Ovary (tissue), 9 donors: ENCODE measurements around the gene OGG1. TPM values are rescaled to one million over a fixed set of nuclear protein-coding genes. Genes with fewer than 3 reads are reported as not detected.

Experiments used
- DNase-seq, 5 donors: peaks; one replicate each; pipeline ENCODE4 v3.0.0-alpha.2; 2019 to 2020
- H3K27ac ChIP-seq, 2 donors: fragments of 200-600 bp; one replicate each; pipeline versions ENCODE4 v1.5.1 to v1.8.0; 2019 to 2022
- H3K27me3 ChIP-seq: fragments of 200-600 bp; one replicate; pipeline ENCODE4 v1.8.0; 2022
- H3K36me3 ChIP-seq: fragments of 200-600 bp; sonication (generic); one replicate; pipeline ENCODE4 v1.5.1; 2019
- H3K4me1 ChIP-seq: one replicate; pipeline ENCODE4 v1.8.1; 2013; ENCODE audit warnings: mild to moderate bottlenecking, moderate library complexity; ENCODE audit not compliant: insufficient read depth
- H3K4me3 ChIP-seq: fragments of 200-600 bp; sonication (generic); one replicate; pipeline ENCODE4 v1.5.1; 2017
- H3K9me3 ChIP-seq, 2 donors: fragments of 200-600 bp in 1 of 2; sonication (generic) in 1 of 2; one replicate each; pipeline versions ENCODE4 v1.5.1 to v1.8.1; 2013 to 2019; ENCODE audit warnings: mild to moderate bottlenecking in 1 of 2, moderate library complexity in 1 of 2
- EP300 ChIP-seq: sonication (generic); formaldehyde crosslinking; IDR thresholded peaks from one replicate; pipeline ENCODE4 v1.6.1; 2017; ENCODE audit warnings: antibody characterized with exemption
- POLR2A ChIP-seq: fragments of 450-650 bp; IDR thresholded peaks from one replicate; pipeline ENCODE4 v1.6.1; 2017; ENCODE audit warnings: antibody characterized with exemption, mild to moderate bottlenecking, moderate library complexity
- WGBS, 3 donors: extraction: QIAGEN DNeasy Blood & Tissue Kit in 1 of 3; methylation state at CpG; one replicate each; pipeline versions ENCODE4 v1.1.5 to v1.1.7; 2013 to 2017; 5-methylcytosine and 5-hydroxymethylcytosine counted together
- intact Hi-C, 4 donors: fragments of 100-400 bp; cut with DNase I; formaldehyde crosslinking; loops; one replicate each; pipeline versions ENCODE4 v1.11.0 to v1.15.1; 2022 to 2023
- polyA plus RNA-seq, 2 donors: library from polyadenylated mRNA; stranded (reverse); fragments of 200-250 nt in 1 of 2; fragments of 350-450 nt in 1 of 2; fragmentation: Illumina TruSeq in 1 of 2; extraction: RNeasy Lipid Tissue Mini Kit (QIAGEN cat#74804) in 1 of 2; gene quantifications; one replicate each; pipeline ENCODE4 v1.2.3, GENCODE V29; 2013 to 2014
- total RNA-seq, 7 donors: library from RNA; depleted of rRNA in 2 of 7; stranded (reverse); fragments of >200 nt in 2 of 7; fragmentation: NEBNext Ultra II Directional in 3 of 7; extraction: Animal tissue kit (Norgen Biotek cat#: 25700) in 3 of 7; gene quantifications; one replicate each; pipeline versions ENCODE4 v1.1.0 to v1.2.4, GENCODE V29; 2016 to 2023
- TF ChIP-seq, protein P1 (sequence below), 3 donors: fragments of 450-650 bp in 2 of 3; fragments of 200-600 bp in 1 of 3; IDR thresholded peaks; one replicate each; pipeline versions ENCODE4 v1.5.1 to v1.8.0; 2016 to 2022; ENCODE audit warnings: antibody characterized with exemption in 3 of 3, mild to moderate bottlenecking in 1 of 3
- donor health status: DM: no; HTN: no; CAD: no; lungs with moderate emphysema.
- donor health status: DM: no; HTN: no; CAD: no.
- donor health status: Bipolar disorder and iron deficiency.
- donor health status: DM: yes; HTN: yes; CAD: no.
- donor health status: DM: no; HTN: no; CAD: no.
- donor health status: DM: yes; HTN: yes; CAD: no.

OGG1 gene
- total and polyA plus RNA-seq, 9 donors = 16.8 to 54.3 (median 31.1) TPM

DNA sequence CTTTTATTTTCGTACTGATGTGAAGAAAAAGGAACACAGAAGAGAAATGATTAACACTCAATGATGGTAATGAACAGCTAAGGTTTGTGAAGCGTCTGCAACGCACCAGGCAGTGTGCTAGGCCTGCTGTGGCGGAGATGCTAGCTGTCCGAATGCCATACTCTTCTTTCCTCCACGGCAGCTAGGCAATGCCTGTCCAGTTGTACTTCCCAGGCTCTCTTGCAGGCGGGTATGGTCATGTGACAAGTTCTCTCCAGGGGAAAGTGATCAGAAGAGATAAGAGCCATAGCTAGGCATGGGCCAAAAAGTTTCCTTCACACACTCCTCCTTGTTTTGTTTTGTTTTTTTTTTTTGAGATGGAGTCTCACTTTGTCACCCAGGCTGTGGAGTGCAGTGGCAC is 35.9 kb downstream of the OGG1 start:
- no peak for DNase-seq
- Histone ChIP-seq H3K27ac (no peak overlapping the region), H3K4me1 (no peaks in the 10 kb centered on the region), H3K4me3 (no peak overlapping the region), H3K27me3 (no peaks in the 10 kb centered on the region), H3K36me3 (no peaks in the 10 kb centered on the region), H3K9me3 (no peaks in the 10 kb centered on the region)
- WGBS, 3 donors = 75 to 82% (median 81%) methylated on average over 7 of the region's 7 CpGs
- intact Hi-C loops = no loop called here
- TF ChIP-seq, protein P1, sequence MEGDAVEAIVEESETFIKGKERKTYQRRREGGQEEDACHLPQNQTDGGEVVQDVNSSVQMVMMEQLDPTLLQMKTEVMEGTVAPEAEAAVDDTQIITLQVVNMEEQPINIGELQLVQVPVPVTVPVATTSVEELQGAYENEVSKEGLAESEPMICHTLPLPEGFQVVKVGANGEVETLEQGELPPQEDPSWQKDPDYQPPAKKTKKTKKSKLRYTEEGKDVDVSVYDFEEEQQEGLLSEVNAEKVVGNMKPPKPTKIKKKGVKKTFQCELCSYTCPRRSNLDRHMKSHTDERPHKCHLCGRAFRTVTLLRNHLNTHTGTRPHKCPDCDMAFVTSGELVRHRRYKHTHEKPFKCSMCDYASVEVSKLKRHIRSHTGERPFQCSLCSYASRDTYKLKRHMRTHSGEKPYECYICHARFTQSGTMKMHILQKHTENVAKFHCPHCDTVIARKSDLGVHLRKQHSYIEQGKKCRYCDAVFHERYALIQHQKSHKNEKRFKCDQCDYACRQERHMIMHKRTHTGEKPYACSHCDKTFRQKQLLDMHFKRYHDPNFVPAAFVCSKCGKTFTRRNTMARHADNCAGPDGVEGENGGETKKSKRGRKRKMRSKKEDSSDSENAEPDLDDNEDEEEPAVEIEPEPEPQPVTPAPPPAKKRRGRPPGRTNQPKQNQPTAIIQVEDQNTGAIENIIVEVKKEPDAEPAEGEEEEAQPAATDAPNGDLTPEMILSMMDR (IDR thresholded peaks at IDR 0.05) = no peak
- TF ChIP-seq POLR2A (no peak), EP300 (no peak)

DNA sequence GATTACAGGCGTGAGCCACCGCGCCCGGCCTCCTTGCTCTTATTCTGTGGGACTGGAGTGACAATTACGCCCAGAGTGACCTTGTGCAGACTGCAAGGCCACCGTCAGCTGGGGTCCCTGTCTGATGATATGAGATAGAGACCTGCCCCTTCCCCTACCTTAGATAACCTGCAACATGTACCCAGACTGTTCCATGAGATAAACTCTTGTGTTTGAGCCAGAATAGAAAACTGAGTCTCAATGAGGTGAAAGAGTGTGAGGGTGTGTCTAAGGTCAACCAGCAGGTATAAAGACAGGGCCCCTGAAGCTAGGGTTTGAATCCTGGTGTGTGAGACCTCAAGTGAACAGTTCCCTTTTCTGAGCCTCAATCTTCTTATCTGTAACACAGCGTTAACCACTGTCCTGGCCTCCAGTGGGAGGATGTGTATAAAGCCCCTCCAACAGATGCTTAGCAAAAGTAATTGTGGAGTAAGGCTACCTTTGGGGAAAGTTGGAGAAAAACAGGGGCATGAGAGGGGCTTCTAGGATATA is 36.5 kb downstream of the OGG1 start:
- no peak for DNase-seq
- Histone ChIP-seq H3K27ac (no peak overlapping the region), H3K4me3 (no peak overlapping the region), H3K4me1 (no peaks in the 10 kb centered on the region), H3K27me3 (no peaks in the 10 kb centered on the region), H3K36me3 (no peaks in the 10 kb centered on the region), H3K9me3 (no peaks in the 10 kb centered on the region)
- TF ChIP-seq POLR2A (no peak), EP300 (no peak)
- TF ChIP-seq, protein P1 (IDR thresholded peaks at IDR 0.05) = no peak
- intact Hi-C loops = no loop called here
- 83 to 91% (median 90%) methylated on average over 7 of the region's 7 CpGs for WGBS, 3 donors

DNA sequence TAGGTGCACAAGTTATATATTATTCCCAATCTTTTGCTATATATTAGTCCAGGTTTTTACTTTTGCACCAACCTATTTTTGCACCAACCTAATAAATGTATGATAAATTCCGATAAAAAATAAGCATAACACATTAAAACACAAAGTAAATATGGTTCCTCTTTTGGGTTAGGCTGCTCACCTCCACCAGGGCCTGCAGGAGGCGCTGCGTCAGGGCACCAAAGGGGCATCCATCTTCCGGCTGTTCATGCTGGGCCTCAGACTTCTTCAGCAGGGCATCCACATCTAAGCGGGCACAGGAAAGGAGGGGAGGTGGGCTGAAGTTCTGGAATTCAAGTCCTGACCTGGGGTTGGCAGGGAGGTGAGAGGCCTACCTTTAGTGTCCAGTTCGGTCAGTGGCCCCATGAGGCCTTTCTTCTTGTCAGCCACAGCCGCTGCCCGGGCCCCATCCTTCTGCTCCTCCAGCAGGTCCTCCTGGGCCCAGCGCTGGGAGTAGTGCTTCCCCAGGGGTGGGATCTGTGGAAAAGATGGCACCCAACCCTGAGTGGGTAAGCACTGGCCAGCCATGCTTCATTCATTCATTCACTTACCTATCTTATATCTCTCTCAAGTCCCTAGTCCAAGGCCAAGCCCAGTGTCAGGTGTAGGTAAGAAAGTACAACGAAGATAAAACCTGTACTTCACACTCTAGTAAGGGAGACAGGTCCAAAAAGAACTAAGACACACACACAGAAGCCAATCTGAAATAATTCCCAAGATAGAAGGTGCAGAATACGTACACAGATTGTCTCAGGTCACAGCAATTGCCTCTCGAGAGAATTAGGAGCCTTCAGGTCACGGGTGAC is 37.3 kb downstream of the OGG1 start:
- intact Hi-C loops = no loop called here
- peaks cover 3% of the 10 kb centered on the region for H3K4me1 ChIP-seq
- H3K9me3 ChIP-seq = no peaks in the 10 kb centered on the region
- 84 to 96% (median 89%) methylated on average over 13 of the region's 13 CpGs for WGBS, 3 donors
- no peaks in the 10 kb centered on the region for H3K36me3 ChIP-seq
- no peak overlapping the region for H3K4me3 ChIP-seq
- DNase-seq = no peak
- H3K27me3 ChIP-seq = no peaks in the 10 kb centered on the region
- no peak overlapping the region for H3K27ac ChIP-seq
- TF ChIP-seq, protein P1 (IDR thresholded peaks at IDR 0.05) = no peak
- TF ChIP-seq POLR2A (no peak), EP300 (no peak)

- H3K9me3 ChIP-seq = no peaks in the 10 kb centered on the region
- no peaks in the 10 kb centered on the region for H3K36me3 ChIP-seq
- WGBS, 3 donors = 80 to 83% (median 81%) methylated on average over 6 of the region's 6 CpGs
- H3K27ac ChIP-seq = no peak overlapping the region
- intact Hi-C loops = no loop called here
- no peak for DNase-seq
- TF ChIP-seq POLR2A (no peak), EP300 (no peak)
- TF ChIP-seq, protein P1 (IDR thresholded peaks at IDR 0.05) = no peak
- H3K4me3 ChIP-seq = no peak overlapping the region
- H3K4me1 ChIP-seq = peaks cover 3% of the 10 kb centered on the region
- no peaks in the 10 kb centered on the region for H3K27me3 ChIP-seq
Observed at GRCh38 chr3:9787714-9788113, 38.0 kb downstream of the OGG1 start.
